ENCODE results near the gene ZNF276.

- TF ChIP-seq EZH2 (IDR thresholded peaks at IDR 0.05; ENCODE audit: low read depth): no peak
- no peak for TF ChIP-seq CTCF (conservative IDR thresholded peaks at IDR 0.05)
These were observed 49.0 kb downstream of the ZNF276 start for GRCh38 chr16:89770367-89770766.
